HCT116 (cell line): ENCODE results near the gene VPS45. TPM values are rescaled to one million over a fixed set of nuclear protein-coding genes. Genes with fewer than 3 reads are reported as not detected.

Source experiments
- ATAC-seq: fragments of 200-7000 bp; cut with Tn5 transposase; 2 replicates; pipeline ENCODE4 v1.9.1; 2020; ENCODE audit warnings: mild to moderate bottlenecking, moderate library complexity
- BruUV-seq: library from RNA; stranded (reverse); fragments of 400-500 nt; replicated peaks from 2 replicates; lab custom pipeline; 2021; lab: Mats Ljungman, UMichigan
- CTCF ChIA-PET: fragments of 300-600 bp; sonication (Branson Sonifier 250); formaldehyde crosslinking; loops from one replicate; lab custom pipeline; 2021; ENCODE audit warnings: antibody characterized with exemption; lab: Charles Lee
- POLR2A ChIA-PET: fragments of 300-600, 350-600 bp; sonication (Branson Sonifier 250); formaldehyde crosslinking; loops from one replicate; lab custom pipeline; 2021; ENCODE audit warnings: antibody characterized with exemption; lab: Charles Lee
- RAD21 ChIA-PET, 2 experiments: fragments of 300-600 bp; sonication (Branson Sonifier 250); formaldehyde crosslinking; loops; one replicate each; lab custom pipeline; 2023; ENCODE audit warnings: low total read pairs in 2 of 2; ENCODE audit not compliant: uncharacterized antibody in 2 of 2, unreplicated experiment in 2 of 2, low non-redundant PET in 1 of 2; lab: Charles Lee
- DNase-seq: peaks from one replicate; pipeline ENCODE4 v3.0.0-alpha.2; 2010; ENCODE audit warnings: low read depth, low spot score
- H2AFZ ChIP-seq: fragments of 200-600 bp; shearing (Covaris generic), sonication (generic); 2 replicates; pipeline ENCODE4 v1.6.1; 2017; ENCODE audit warnings: low read depth, mixed run types, mixed read lengths, antibody characterized with exemption, low read length; ENCODE audit not compliant: poor library complexity, severe bottlenecking
- H3K27ac ChIP-seq: 2 replicates; pipeline ENCODE4 v1.5.1; 2012; ENCODE audit warnings: low read depth, low read length
- H3K27me3 ChIP-seq: fragments of 200-600 bp; sonication (generic); 2 replicates; pipeline ENCODE4 v1.6.1; 2016; ENCODE audit warnings: mixed run types, low read length, mixed read lengths; ENCODE audit not compliant: insufficient read depth
- H3K36me3 ChIP-seq, 2 experiments: fragments of 200-500 bp in 1 of 2; fragments of 200-600 bp in 1 of 2; sonication (Bioruptor generic) in 1 of 2; sonication (generic) in 1 of 2; 2 replicates each; pipeline versions ENCODE4 v1.5.1 to v1.6.1; 2014 to 2016; ENCODE audit warnings: low read length in 2 of 2, inconsistent platforms in 1 of 2, mixed read lengths in 1 of 2, mixed run types in 1 of 2; ENCODE audit not compliant: insufficient read depth in 2 of 2, control insufficient read depth in 1 of 2
- H3K4me1 ChIP-seq, 2 experiments: fragments of 200-600 bp in 1 of 2; sonication (generic) in 1 of 2; 2 replicates each; pipeline versions ENCODE4 v1.5.1 to v1.6.1; 2012 to 2017; ENCODE audit warnings: low read length in 2 of 2, inconsistent platforms in 1 of 2, mild to moderate bottlenecking in 1 of 2, mixed read lengths in 1 of 2, mixed run types in 1 of 2, moderate library complexity in 1 of 2; ENCODE audit not compliant: insufficient read depth in 2 of 2, control insufficient read depth in 1 of 2
- H3K4me2 ChIP-seq: fragments of 200-600 bp; sonication (generic); 2 replicates; pipeline ENCODE4 v1.6.1; 2017; ENCODE audit warnings: mixed run types, low read length, mixed read lengths
- H3K4me3 ChIP-seq, 2 experiments: fragments of 200-600 bp in 1 of 2; sonication (generic) in 1 of 2; replicated peaks in 1 of 2; 2 replicates each; pipeline ENCODE4 v1.5.1; 2011 to 2016; ENCODE audit warnings: low read length in 2 of 2, control low read depth in 1 of 2, low read depth in 1 of 2, mild to moderate bottlenecking in 1 of 2, mixed read lengths in 1 of 2, mixed run types in 1 of 2
- H3K79me2 ChIP-seq: fragments of 200-600 bp; sonication (generic); 2 replicates; pipeline ENCODE4 v1.6.1; 2017; ENCODE audit warnings: mild to moderate bottlenecking, mixed run types, low read length, moderate library complexity, mixed read lengths; ENCODE audit not compliant: insufficient read depth
- H3K9ac ChIP-seq: fragments of 200-600 bp; sonication (generic); 2 replicates; pipeline ENCODE4 v1.6.1; 2016; ENCODE audit warnings: low read length, mixed read lengths
- H3K9me2 ChIP-seq: fragments of 200-600 bp; sonication (generic), shearing (Covaris generic); 2 replicates; pipeline ENCODE4 v1.6.1; 2017; ENCODE audit warnings: mixed run types, mild to moderate bottlenecking, moderate library complexity; ENCODE audit not compliant: insufficient read depth
- H3K9me3 ChIP-seq, 2 experiments: fragments of 200-500 bp in 1 of 2; fragments of 200-600 bp in 1 of 2; sonication (Bioruptor generic) in 1 of 2; sonication (generic) in 1 of 2; 2 replicates each; pipeline ENCODE4 v1.6.1; 2014 to 2017; ENCODE audit warnings: low read length in 2 of 2, mixed read lengths in 2 of 2, inconsistent platforms in 1 of 2, low read depth in 1 of 2, mild to moderate bottlenecking in 1 of 2, mixed run types in 1 of 2, moderate library complexity in 1 of 2; ENCODE audit not compliant: control insufficient read depth in 1 of 2, insufficient read depth in 1 of 2
- H4K20me1 ChIP-seq: fragments of 200-600 bp; sonication (generic), shearing (Covaris generic); 2 replicates; pipeline ENCODE4 v1.6.1; 2017; ENCODE audit warnings: mixed run types, mild to moderate bottlenecking, moderate library complexity; ENCODE audit not compliant: insufficient read depth
- CBX3 ChIP-seq: IDR thresholded peaks from 2 replicates; pipeline ENCODE4 v1.6.1; 2012; ENCODE audit warnings: low read depth
- EGR1 ChIP-seq: IDR thresholded peaks from 2 replicates; pipeline ENCODE4 v1.6.1; 2012; ENCODE audit warnings: low read depth
- ELF1 ChIP-seq: IDR thresholded peaks from 2 replicates; pipeline ENCODE4 v1.6.1; 2012; ENCODE audit warnings: low read depth, borderline replicate concordance
- FOSL1 ChIP-seq: IDR thresholded peaks from 2 replicates; pipeline ENCODE4 v1.6.1; 2012; ENCODE audit warnings: low read depth
- MAX ChIP-seq: IDR thresholded peaks from 2 replicates; pipeline ENCODE4 v1.6.1; 2012
- POLR2A ChIP-seq: IDR thresholded peaks from 2 replicates; pipeline ENCODE4 v1.7.0; 2011; ENCODE audit warnings: borderline replicate concordance; ENCODE audit not compliant: insufficient read depth, insufficient read length; ENCODE audit errors: extremely low read depth
- POLR2AphosphoS5 ChIP-seq: IDR thresholded peaks from 2 replicates; pipeline ENCODE4 v1.6.1; 2011; ENCODE audit warnings: mild to moderate bottlenecking, low read depth, low read length, moderate library complexity
- SIN3A ChIP-seq: IDR thresholded peaks from 2 replicates; pipeline ENCODE4 v1.6.1; 2012; ENCODE audit warnings: low read depth
- SP1 ChIP-seq: IDR thresholded peaks from 2 replicates; pipeline ENCODE4 v1.6.1; 2012; ENCODE audit warnings: low read depth
- SRF ChIP-seq: IDR thresholded peaks from 2 replicates; pipeline ENCODE4 v1.6.1; 2012; ENCODE audit warnings: low read depth
- TCF7L2 ChIP-seq: IDR thresholded peaks from 2 replicates; pipeline ENCODE4 v1.7.0; 2011; ENCODE audit warnings: borderline replicate concordance, inconsistent platforms; ENCODE audit not compliant: insufficient read depth, insufficient read length; ENCODE audit errors: extremely low read depth
- ZBTB33 ChIP-seq: IDR thresholded peaks from 2 replicates; pipeline ENCODE4 v1.6.1; 2011; ENCODE audit warnings: mild to moderate bottlenecking, low read length, moderate library complexity; ENCODE audit not compliant: insufficient replicate concordance; ENCODE audit errors: extremely low read depth
- ZFX ChIP-seq: fragments of 450-650 bp; IDR thresholded peaks from 2 replicates; pipeline ENCODE4 v1.6.1; 2017
- ZNF274 ChIP-seq: fragments of 200-500 bp; sonication (Bioruptor generic); IDR thresholded peaks from 2 replicates; pipeline ENCODE4 v1.6.1; 2014; ENCODE audit warnings: mild to moderate bottlenecking, low read depth, low read length, inconsistent platforms
- intact Hi-C: fragments of 100-400 bp; cut with micrococcal nuclease; formaldehyde crosslinking; loops from 2 replicates; pipeline ENCODE4 v1.10.0; 2022
- total RNA-seq: library from RNA; stranded (reverse); gene quantifications from one replicate; pipeline ENCODE4 v1.2.1, GENCODE V29; 2021; ENCODE audit not compliant: unreplicated experiment

VPS45 gene
- total RNA-seq, 1 experiment from 2014 or later = 28.1 TPM

GRCh38 chr1:150092180-150092791 lies 24.7 kb downstream of the VPS45 start:
- H4K20me1 ChIP-seq = no peaks in the 10 kb centered on the region
- H3K9ac ChIP-seq = no peak overlapping the region
- H3K9me3 ChIP-seq = no peaks in the 10 kb centered on the region
- ATAC-seq (no peak), DNase-seq (no peak)
- TF ChIP-seq ZFX (no peak), SP1 (no peak), SIN3A (no peak), ZBTB33 (no peak), EGR1 (no peak), CBX3 (no peak), POLR2AphosphoS5 (no peak), POLR2A (no peak), ELF1 (no peak), FOSL1 (no peak), ZNF274 (no peak), TCF7L2 (no peak), MAX (no peak), SRF (no peak)
- intact Hi-C loops = no loop called here
- no TSS peak for BruUV-seq
- H3K9me2 ChIP-seq = no peaks in the 10 kb centered on the region
- no peak overlapping the region for H3K4me2 ChIP-seq
- ChIA-PET POLR2A (no interaction called here), RAD21 (no interaction called here), CTCF (no interaction called here)
- no peaks in the 10 kb centered on the region for H3K79me2 ChIP-seq
- H3K4me1 ChIP-seq = no peaks in the 10 kb centered on the region
- H2AFZ ChIP-seq = no peak overlapping the region
- peaks cover 0 to 10% of the 10 kb centered on the region in 2 experiments; a peak in 1 of 4 replicates for H3K36me3 ChIP-seq
- no peak overlapping the region for H3K4me3 ChIP-seq
- H3K27me3 ChIP-seq = no peaks in the 10 kb centered on the region
- H3K27ac ChIP-seq = no peak overlapping the region
